ENCODE results near the gene STRBP.
"Not testable (repeated sequence)": the region's sequence is repeated elsewhere in the genome, so short reads cannot be mapped to it uniquely, and the experiment has no call there.

Gene STRBP

DNA sequence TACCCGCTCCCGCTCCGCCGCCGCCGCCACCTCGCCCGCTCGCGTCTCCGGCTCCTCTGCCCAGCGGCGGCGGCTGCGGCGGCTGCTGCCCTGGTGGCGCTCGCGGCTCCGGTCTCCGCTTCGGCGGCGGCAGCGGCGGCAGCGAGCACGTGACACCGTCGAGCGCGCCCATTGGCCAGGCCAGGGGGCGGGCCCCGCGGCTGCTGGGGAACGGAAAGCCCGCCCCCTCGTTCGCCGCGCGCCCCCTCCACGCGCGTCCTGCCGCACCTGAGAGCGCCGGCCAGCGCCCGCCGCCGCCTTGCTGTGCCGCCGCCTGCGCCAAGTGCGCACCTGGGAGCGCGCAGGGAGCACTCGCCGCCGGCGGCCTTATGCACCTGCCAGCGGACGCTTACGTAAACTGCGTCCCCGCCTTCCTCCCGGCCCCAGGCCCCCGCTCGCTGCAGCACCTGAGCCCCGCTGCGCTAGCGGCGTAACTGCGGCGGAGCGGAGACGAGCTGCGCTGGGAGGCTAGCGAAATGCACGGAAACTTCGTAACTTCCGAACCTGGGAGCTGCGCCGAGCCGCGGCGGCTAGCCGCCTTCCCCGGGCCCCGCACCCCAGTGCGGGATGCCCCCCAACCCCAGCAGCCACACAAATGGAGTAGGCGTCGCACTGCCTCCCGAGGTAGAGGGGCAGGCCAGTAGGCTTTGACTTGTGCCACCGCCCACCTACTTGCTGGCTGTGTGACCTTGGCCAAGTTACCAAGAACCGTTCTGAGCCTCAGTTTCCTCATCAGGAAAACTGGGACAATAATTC, at the start of gene STRBP:
STRBP (minus strand) TSS at position 122 of the 795 bp plus-strand sequence. CDS start 84,452 bp downstream, outside the sequence.
- DNase-seq = peak; percentile 91

DNA sequence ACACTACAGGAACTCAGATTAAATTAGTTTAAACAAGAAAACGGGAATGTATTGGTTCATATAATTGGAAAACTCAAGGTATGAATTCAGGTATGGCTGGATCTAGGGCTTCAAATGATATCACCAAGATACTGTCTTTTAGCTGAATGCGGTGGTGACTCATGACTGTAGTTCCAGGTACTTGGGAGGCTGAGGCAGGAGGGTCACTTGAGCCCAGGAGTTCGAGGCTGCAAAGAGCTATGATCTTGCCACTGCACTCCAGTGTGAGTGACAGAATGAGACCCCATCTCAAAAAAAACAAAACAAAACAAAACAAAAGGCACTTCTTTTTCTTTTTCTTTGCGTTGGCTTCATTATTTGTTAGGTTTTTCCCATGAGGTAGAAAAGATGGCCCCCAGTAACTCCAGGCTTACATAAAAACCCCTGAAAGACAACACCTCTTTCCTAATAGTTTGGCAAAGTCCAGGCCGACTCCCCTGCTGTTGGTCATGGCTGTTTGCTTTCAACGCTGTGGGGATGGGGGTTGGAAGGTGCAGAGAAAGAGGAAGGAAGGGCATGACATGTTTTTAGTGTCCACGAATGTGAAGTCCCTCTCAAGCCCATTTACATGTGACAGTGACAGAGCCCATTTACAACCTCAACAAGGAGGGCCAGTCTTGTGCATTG, 47.8 kb upstream of the STRBP start:
- no peak for DNase-seq

DNA sequence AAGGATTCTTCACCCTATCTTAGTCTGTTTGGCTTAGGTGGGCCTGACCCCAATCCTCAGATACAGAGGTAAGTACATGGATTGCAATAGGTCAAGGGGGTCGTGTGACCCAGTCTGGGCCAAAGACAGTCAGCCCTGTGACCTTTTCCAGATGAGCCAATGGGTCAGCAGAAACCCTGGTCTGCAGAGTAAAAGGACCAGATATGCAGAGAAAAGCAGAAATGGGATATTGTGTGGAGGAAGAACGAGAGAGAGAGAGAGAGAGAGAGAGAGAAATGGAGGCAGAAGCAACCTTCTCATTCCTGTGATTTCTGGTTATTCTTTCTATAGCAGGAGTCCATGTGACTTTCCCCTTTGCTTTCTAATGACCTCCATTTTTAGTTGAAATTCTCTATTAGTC, 47.2 kb upstream of the STRBP start:
- no peak for DNase-seq

DNA sequence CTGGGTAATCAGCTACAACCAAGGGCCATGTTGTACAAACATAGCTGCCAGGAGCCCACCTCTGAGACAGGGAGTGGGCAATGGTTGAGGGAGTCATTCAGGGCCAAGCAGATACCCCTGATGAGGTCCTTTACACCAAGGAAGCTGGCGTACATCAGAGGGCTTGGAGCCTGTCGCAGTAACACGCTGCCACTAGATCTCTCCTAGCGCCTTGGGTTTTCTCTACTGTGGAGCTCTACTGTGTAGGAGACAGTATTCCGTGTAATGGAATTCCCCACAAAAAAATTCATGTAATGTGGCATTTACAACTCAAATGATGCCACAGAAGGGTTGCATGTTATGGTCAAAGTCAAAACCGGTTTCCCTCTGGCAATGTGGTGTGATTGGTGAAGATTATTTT, 46.2 kb upstream of the STRBP start:
- no peak for DNase-seq

DNA sequence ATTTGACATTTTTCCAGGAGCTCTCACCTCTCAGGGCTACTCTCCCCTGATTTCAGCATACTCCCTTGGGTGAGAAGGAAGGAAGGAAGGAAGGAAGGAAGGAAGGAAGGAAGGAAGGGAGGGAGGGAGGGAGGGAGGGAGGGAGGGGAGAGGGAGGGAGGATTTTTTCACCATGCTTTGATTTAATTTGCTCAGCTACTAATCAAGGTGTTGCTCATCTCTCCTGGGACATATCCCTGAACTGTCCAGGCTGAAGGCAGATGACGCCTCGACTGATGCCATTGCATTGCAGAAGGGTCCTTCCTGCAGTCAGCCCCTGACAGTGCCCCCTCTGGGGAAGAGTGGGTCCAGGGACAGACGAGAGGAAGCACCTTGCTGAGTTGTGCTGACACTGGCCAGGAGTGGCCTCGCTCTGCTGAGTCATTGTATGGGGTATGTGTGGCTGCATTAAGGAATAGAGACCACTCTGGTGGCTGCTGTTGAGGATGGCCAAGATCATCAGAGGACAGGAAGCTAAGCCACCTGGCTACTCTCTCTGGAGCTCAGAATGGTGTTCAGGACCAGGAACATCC, 44.0 kb upstream of the STRBP start:
- no peak for DNase-seq

DNA sequence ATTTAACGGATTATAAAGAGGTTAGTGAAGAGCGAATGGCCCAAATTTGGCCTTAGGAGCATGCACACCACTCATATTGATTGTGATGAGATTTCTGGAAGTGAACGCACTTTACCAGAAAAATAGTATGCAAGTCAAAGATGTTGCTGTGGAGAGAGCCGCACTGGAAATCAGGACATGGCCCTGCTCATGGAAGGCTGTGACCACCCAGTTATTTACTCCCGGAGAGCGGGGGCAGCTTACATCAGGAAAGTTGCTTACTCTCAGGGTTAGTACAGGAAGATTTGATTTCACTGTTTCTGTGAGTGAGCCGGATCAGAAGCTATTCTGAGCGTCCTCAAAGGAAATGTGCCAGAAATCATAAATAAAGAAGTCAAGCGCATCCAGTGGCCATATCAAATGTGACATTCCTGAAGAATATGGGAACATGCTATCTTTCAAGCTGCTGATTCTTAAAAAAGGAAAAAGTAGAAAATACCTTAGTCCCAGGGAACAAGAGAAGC, 42.9 kb upstream of the STRBP start:
- no peak for DNase-seq

DNA sequence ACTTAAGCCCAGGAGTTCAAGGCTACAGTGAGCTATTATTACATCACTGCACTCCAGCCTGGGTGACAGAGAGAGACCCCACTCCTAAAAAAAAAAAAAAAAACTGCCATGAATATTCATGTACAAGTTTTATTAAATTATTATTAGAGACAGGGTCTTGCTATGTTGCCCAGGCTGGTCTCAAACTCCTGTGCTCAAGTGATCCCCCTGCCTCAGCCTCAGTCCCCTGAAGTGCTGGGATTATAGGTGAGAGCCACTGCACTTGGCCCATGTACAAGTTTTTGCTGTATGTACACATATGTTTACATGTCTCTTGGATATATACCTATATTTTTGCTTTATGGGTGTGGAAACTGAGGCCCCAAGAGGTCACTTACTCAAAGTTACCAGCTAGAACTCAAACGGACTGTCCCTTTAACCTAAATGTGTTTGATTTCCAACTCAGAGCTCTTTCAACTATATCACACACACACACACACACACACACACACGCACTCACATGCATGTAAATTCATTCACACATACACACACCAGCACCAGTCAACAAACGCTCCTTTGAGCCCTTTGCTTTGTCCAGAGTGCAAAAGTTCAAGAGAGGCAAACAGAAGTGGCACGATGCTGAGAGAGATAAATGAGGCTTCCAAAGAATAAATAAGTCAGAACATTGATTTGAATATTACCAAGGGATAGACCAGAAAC, 42.3 kb upstream of the STRBP start:
- no peak for DNase-seq

DNA sequence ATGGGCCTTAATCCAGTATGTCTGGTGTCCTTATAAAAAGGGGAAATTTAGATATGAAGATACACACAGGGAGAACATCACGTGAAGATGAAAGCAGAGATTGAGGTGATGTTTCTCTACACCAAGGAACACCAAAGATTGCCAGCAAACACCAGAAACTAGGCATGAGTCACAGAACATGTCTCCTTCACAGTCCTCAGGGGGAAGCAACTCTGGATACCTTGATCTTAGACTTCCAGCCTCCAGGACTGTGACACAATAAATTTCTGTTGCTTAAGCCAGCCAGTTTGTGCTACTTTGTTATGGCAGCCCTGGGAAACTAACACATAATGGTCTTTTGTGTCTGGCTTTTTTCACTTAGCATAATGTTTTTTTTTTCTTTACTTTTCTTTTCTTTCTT, 41.2 kb upstream of the STRBP start:
- no peak for DNase-seq

DNA sequence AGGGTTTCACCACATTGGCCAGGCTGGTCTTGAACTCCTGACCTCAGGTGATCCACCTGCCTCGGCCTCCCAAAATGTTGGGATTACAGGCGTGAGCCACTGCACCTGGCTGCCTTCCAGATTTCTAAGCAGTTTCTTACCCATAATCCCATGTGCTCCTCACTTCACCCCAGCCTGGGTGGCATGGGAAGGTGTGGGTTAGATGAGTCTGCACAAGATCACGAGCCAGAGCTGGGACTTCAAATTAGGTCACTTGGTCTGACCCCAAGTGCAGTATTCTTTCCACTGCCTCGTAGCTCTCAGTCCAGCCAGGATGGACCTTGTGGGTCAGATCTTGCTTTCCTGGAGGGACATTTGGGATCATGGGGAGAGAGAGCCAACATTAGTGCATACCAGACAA, 37.5 kb upstream of the STRBP start:
- no peak for DNase-seq

DNA sequence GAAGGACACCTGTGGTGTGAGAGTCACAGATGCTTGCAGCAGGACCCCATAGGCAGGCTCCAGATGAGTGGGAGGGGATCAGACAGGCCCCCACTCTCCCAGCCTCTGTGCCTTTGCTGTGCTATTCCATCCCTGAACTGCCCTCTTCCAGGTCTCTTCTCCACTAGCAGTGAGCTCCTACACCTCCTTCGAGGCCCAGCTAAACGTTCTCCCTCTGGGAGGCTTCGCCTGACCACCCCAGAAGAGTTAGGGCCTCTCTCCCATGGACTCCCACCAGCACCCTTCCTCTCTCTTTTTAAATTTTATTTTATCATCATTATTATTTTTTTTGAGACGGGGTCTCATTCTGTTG, 35.9 kb upstream of the STRBP start:
- DNase-seq = no peak

DNA sequence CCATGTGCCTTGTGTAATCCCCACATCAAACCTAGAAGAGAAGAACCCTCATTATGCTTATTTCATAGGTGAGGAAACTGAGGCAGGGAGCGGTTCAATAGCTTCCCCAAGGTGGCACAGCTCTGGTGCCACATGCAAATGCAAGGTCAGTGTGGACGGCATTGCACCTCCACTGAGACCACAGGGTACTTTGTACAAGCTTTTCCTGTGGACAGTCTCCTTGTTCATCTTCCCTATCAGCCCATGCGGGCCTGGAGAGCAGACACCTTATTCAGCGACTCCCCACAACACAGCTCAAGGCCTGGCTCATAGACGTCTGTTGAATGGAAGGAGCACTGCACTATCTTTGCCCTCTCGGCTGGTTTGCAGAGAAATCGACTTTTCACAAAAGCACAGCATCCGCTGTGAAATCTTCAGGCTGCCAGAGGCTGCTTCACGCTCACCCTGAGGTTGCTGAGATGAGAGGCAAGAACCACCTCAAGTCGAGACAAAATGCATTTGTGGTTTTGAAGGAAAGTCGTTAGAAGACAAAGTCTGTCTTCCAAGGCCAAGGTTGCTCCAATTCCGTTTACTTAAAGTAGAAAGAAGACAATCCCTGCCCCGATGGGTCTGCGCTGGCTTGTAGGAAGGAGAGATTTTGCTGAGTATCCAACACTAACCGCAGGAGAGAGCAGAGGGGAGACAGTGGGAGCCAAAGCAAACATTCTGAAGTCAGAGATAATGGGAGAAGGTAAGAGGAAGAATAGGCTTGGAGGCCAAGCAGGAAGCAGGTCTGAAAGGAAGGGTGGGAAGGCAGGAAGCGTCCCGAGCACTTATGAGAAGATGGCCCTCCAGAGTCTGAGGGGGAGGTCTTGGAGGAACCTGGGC, 34.2 kb upstream of the STRBP start:
- no peak for DNase-seq

DNA sequence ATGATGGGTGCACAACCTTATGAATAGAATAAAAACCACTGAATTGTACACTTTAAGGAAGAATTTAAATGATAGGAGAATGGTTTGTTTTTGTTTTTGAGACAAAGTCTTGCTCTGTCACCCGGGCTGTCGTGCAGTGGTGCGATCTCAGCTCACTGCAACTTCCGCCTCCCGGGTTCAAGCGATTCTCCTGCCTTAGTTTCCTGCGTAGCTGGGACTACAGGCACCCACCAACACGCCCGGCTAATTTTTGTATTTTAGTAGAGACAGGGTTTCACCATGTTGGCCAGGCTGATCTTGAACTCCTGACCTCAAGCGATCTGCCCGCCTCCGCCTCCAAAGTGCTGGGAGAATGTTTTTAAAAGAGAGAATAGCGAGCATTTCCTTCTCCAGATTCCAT, 33.5 kb upstream of the STRBP start:
- not testable (repeated sequence) for DNase-seq

DNA sequence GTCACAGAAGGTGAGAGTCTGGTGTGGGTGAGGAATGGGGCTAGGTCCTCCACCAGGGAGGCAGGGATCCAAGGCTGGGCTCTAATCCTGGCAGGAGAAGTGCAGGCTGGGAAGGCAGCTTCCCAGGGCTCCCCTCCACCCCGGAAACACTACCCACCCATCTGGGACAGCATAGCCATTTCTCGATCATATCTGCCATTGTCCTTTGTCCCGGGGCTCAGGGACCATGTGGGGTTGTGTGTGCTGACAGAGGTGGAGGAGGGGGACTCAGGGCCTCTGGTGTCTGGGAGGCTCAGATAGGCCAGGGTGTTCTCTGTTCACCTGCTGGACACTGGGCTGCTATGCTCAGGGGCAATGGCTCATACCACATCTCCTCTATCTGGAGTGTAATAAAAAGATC, 32.2 kb upstream of the STRBP start:
- DNase-seq = no peak

DNA sequence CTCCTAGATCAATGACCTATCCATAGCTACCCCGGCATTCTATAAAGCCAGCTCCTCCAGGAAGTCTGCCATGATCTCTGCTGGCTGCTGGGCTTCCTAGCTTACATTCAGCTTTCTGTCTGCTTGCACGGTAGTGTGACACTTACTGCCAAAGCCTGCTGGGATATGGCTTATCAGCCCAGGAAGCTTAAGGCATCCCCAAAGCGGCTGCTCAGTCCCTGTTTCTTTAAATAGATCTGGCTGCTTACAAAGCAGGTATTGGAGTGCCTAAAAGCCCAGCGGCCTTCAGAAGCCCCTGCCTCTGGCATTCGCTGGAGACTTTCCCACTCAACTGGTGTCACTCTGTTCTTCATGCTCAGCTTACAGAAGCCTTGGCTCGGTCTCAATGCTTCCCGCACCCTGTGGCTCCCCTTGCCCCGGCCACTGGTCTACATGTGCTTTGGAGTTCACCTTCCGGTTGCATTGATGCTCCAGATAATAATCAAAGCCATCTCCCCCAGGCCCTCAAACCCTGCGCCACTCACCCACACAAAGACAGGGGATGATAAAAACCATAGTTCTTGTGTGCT, 31.3 kb upstream of the STRBP start:
- DNase-seq = no peak

DNA sequence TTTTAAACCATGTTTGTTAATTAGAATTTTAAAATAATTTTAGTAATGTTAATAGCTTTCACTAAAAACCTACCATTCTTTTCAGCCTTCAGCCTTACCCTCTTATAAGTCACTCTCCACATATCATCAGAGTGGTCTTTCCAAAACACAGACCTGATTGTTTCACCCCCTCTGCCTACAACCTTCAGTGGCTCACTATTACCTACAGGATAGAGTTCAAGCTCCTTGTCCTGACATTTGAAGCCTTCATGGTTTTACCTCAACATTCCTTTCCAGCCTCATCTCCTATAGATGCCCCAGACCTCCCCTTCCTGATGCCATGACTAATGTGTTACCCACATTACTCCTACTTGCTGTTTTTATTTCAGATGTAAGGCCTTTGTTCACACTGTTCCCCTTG, 27.8 kb upstream of the STRBP start:
- DNase-seq = no peak

DNA sequence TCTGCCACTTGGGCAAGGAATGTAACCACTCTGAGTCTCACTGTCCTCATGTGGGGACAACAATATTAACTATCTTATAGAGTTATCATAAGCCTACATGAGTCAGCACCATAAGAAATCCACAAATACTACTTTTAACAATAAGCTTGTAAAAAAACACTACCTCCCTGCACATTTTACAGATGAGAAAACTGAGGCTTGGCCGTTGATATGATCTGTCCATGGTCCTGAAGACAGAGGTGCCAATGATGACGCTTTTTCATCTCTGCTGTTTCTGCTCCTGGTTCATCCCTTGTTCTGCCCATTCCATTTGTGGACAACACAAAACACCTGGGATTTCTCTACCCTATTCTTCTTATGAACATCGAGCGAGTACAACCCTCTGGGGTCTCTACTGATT, 23.4 kb upstream of the STRBP start:
- DNase-seq = no peak

DNA sequence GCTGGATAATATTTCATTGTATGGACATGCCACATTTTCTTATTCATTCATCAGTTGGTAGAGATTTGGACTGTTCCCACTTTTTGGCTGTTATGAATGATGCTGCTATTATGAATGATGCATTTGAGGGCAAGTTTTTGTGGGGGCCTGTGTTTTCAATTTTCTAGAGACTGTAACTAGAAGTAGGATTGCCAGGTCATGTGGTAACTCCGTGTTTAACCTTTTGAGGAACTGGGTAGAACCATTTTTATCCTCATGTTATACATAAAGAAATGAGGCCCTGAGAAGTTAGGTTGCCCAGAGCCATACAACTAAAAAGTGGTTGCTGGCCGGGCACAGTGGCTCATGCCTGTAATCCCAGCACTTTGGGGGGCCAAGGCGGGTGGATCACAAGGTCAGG, 22.4 kb upstream of the STRBP start:
- DNase-seq = no peak

DNA sequence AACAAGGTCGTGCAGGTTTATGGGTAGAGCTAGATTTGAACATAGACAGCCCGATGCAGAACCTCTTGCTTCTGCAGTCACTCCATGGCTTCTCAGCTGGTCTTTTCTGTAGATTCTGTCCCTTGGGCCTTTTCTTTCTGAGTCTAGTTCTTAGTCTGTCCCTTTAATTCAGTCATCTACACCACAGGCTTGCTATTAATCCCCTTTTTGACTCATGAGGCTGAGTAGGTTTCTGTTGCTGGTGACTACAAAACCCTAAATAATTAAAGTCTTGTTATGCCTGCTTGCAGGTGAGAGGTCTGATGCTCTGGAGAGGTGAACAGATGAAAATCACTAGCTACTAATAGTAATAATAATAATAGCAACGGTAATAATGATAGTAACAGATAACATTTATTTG, 19.3 kb upstream of the STRBP start:
- DNase-seq = no peak

DNA sequence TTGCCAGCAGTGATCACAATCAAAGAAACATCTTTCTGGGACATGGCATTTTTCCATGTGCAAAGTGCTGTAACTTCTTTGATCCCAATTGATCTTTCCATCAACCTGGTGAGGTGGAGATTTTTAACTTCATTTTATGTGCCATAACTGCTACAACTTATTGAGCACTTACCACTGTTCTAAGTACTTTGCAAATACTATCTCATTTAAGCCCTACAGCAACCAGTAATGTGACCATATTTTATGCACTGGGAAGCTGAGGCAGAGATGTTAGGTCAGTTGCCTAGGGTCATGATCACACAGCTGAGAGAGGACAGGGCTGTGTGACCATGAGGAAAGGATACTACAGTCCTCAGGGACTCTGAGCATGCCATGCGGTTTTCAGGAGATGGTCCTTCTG, 17.9 kb upstream of the STRBP start:
- DNase-seq = no peak

DNA sequence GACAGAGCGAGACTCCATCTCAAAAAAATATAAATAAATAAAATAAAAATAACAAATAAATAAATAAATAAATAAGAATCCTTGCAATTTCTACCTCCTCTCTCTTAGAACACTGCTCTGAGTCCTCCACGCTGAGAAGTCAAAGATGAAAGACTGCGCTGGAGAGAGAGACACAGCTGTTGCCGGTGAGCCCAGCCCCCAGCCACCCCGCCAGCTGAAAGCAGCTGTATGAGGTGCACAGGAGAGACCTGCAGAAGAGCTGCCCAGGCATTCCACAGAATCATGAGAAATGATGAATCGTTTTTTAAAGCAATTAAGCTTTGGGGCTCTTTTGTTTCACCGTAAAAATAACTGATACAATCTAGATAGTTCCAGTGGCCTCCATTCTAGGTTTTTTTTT, 16.3 kb upstream of the STRBP start:
- no peak for DNase-seq

DNA sequence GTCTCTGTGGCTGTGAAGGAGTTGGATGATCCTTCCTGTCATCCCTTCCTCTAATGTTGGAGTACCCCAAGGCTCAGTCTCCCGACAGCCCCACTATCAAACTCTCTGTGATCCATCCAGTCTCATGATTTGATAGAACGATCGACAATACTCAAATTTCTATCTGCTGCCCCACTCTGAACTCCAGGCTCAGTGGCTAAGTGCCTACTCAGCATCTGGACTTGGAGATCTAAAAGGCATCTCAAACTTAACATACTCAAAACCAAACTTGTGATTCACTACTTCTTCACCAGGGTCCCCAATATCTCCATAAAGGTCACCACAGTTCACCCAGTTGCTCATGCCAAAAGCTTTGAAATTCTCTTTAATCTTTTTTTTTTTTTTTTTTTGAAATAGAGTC, 15.1 kb upstream of the STRBP start:
- no peak for DNase-seq

DNA sequence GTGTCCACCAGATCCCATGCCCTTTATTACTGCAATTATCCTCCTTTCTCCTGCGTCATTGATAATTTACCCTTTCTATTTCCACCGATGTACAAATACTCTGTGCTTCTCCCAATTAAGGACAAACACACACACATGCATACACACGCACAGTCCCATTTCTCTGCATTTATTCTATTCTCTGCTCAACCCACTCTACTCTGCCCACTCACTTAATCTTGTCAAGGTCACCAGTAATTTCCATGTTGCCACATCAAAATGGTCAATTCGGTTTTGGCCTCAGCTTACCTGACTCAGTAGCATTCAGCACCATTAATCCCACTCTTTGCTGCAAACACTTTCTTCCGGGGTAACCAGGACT, 14.6 kb upstream of the STRBP start:
- DNase-seq = no peak
